ENCODE measurements around the gene NUDCD2.
"Not testable (repeated sequence)": the region's sequence is repeated elsewhere in the genome, so short reads cannot be mapped to it uniquely, and the experiment has no call there.

NUDCD2 gene

GRCh38 chr5:163401271-163401670 is 58.6 kb downstream of the NUDCD2 start:
- no peak for DNase-seq (ENCODE audit: low read depth)
- no peak overlapping the region for H3K4me3 ChIP-seq (ENCODE audit: control insufficient read depth, low read depth, low read length)
- TF ChIP-seq, protein P1, sequence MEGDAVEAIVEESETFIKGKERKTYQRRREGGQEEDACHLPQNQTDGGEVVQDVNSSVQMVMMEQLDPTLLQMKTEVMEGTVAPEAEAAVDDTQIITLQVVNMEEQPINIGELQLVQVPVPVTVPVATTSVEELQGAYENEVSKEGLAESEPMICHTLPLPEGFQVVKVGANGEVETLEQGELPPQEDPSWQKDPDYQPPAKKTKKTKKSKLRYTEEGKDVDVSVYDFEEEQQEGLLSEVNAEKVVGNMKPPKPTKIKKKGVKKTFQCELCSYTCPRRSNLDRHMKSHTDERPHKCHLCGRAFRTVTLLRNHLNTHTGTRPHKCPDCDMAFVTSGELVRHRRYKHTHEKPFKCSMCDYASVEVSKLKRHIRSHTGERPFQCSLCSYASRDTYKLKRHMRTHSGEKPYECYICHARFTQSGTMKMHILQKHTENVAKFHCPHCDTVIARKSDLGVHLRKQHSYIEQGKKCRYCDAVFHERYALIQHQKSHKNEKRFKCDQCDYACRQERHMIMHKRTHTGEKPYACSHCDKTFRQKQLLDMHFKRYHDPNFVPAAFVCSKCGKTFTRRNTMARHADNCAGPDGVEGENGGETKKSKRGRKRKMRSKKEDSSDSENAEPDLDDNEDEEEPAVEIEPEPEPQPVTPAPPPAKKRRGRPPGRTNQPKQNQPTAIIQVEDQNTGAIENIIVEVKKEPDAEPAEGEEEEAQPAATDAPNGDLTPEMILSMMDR (IDR thresholded peaks at IDR 0.05; ENCODE audit: control insufficient read depth, insufficient read depth, low read depth, low read length, missing control alignments), result no peak

GRCh38 chr5:163399923-163400322 is 60.0 kb downstream of the NUDCD2 start:
- TF ChIP-seq, protein P1 (IDR thresholded peaks at IDR 0.05; ENCODE audit: control insufficient read depth, insufficient read depth, low read depth, low read length, missing control alignments), result no peak
- H3K4me3 ChIP-seq (ENCODE audit: control insufficient read depth, low read depth, low read length), result no peak overlapping the region
- DNase-seq (ENCODE audit: low read depth), result no peak

DNA sequence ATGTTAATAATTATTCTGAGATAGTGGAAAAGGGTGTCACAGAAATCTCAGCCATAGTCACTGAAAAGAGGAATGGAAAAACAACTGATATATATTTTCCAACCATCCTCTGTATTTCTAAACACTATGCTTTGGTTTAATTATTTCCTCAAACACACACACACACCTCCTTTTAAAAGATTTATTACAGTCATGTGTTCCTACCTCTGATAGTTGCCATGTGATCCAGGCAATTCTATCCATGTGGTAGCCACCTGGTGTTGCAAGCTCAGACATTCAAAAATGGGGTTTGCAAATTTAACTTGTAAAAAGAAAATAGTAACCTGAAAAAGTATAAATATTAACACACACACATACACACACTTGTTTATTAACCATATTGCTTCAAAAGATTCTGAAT is 62.5 kb downstream of the NUDCD2 start:
- DNase-seq (ENCODE audit: low read depth), result no peak
- TF ChIP-seq, protein P1 (IDR thresholded peaks at IDR 0.05; ENCODE audit: control insufficient read depth, insufficient read depth, low read depth, low read length, missing control alignments), result no peak
- H3K4me3 ChIP-seq (ENCODE audit: control insufficient read depth, low read depth, low read length), result no peak overlapping the region

- not testable (repeated sequence) for DNase-seq (ENCODE audit: low read depth); H3K4me3 ChIP-seq (ENCODE audit: control insufficient read depth, low read depth, low read length)
These were observed 63.0 kb downstream of the NUDCD2 start for GRCh38 chr5:163396818-163397340.
